AG10803 (cell line): ENCODE data around the gene VGLL4.

Source experiments
- DNase-seq: peaks from one replicate; pipeline ENCODE4 v3.0.0; 2010; ENCODE audit warnings: low read depth
- H3K4me3 ChIP-seq: 2 replicates; pipeline ENCODE4 v1.5.1; 2011; ENCODE audit warnings: mild to moderate bottlenecking, low read length, control low read depth
- TF ChIP-seq, protein P1 (sequence below): conservative IDR thresholded peaks from 2 replicates; pipeline ENCODE4 v1.5.1; 2011; ENCODE audit warnings: mild to moderate bottlenecking, low read length, control low read depth, inconsistent platforms

Gene VGLL4

DNA sequence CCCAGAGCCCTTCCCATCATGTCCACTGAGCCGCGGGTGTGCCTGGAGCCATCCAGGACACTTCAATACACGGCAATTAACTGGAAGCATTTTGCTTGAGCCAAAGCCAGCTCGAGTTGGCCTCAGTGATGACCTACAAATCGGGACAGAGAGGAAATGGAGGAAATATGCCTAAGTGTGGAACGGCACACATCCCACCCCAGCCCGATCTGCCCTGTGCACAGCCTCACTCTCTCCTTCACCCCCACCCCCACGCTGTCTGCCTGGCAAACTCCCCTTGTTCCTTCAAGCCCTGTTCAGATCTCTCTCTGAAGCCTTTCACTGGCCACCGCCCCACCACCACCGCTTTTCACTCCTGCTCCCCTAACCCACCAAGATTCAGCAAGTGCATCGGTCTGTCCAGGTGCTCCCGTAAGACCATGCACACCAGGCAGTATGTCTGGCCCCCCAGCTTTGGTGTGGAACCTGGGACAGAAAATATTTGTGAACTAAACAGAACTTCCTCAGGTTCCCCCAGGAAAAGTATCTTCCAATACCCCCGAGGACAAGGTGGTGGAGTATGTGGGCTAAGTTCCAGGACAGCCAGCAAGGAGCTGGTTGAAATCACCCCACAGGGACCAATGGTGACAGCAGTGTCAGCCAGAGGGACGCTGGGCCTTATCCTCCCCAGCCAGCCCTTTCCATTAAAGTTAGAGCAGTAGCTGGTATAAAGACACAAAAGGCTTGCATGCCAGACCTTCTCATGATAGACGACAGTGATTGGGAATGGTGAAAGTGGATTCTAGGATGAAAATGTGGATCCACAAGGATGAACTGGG, 83.7 kb downstream of the VGLL4 start:
- TF ChIP-seq, protein P1, sequence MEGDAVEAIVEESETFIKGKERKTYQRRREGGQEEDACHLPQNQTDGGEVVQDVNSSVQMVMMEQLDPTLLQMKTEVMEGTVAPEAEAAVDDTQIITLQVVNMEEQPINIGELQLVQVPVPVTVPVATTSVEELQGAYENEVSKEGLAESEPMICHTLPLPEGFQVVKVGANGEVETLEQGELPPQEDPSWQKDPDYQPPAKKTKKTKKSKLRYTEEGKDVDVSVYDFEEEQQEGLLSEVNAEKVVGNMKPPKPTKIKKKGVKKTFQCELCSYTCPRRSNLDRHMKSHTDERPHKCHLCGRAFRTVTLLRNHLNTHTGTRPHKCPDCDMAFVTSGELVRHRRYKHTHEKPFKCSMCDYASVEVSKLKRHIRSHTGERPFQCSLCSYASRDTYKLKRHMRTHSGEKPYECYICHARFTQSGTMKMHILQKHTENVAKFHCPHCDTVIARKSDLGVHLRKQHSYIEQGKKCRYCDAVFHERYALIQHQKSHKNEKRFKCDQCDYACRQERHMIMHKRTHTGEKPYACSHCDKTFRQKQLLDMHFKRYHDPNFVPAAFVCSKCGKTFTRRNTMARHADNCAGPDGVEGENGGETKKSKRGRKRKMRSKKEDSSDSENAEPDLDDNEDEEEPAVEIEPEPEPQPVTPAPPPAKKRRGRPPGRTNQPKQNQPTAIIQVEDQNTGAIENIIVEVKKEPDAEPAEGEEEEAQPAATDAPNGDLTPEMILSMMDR: no peak
- no peak for DNase-seq
- no peak overlapping the region for H3K4me3 ChIP-seq

DNA sequence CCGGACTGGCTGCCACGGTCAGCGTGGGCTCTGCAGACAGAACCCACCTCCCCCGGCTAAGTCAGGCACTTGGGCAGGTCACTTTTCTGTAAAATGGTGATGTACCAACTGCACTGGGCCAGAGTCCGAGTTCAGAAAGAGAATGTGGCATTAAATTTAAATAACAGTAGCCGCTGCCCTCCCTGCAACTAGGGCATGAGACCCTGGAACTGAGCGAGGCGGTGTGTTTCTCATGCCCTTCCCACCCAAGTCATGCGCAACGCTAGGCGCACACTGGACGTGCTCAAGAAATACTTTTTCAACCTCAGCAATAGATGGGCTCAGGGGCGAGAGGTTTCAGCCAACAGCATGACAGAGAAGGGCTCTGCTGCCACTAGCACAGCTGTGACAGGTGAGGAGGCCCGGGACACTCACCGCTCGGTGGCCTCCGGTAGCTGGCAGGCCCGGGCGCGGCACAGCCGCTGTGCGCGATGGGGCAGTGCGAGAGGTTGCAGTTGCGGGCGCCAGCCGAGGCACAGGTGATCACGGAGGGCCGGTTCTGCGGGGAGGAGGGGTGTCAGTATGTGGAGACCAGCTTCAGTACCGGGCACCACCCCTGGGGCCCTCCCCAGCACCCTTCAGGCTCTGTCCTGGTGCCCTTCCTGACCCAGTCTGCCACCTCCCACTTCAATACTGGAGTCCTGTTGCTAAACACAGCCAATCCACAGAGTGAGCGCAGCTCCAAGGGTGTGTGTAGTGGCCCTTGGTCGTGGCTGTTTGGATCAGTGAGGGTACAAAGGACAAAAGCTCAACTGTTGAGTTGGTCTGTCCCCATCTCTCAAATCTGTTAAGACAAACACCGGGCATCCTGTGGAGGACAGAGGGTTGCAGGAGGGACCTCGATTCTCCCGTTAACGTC, 84.5 kb downstream of the VGLL4 start:
- H3K4me3 ChIP-seq: no peak overlapping the region
- DNase-seq: no peak
- TF ChIP-seq, protein P1: no peak

DNA sequence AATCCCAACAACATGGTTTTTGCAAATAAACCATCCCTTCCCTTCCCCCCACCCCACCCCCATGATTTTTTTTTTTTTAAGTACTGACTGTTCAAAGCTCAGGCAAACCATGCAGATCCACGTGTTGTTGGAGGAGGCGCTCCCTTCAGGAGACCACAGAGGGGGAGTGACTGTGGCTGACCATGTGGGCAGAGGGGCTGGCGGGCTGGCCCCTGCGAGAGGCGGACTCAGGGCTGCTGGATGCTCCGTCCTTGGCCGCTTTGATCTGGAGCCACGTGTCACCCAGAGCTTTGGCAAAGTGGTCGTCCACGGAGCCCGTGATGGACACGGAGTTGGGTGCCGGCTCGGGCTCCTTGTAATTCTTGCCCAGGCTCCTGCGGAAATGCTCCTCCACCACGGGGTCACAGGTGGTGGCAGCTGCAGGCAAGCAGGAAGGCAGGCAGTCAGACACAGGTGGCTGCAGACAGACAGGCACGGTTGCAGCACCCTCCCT, 85.3 kb downstream of the VGLL4 start:
- TF ChIP-seq, protein P1: no peak
- no peak overlapping the region for H3K4me3 ChIP-seq
- no peak for DNase-seq

DNA sequence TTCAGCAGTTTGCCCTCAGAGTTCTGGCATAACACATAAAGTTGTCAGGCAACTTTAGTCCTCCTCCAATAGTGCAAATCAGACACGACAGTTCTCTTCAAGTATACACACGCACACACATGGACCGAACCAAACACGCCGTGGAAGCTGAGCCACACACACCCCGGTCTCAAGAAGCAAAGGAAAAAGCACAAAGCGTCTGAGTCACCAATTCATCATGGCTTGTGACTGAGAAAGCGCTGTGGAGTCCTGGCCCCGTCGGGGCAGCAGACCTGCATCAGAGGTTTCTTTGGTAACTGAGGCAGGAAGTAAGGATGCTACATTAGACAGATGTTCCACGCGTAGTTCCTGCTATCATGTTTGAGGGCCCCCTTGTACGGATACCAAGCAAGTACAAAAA, 85.7 kb downstream of the VGLL4 start:
- TF ChIP-seq, protein P1: 0 out of 2 replicates have a peak, but pooled peaks have one; percentile 6
- peak; percentile 82 for DNase-seq
- H3K4me3 ChIP-seq: no peak overlapping the region

DNA sequence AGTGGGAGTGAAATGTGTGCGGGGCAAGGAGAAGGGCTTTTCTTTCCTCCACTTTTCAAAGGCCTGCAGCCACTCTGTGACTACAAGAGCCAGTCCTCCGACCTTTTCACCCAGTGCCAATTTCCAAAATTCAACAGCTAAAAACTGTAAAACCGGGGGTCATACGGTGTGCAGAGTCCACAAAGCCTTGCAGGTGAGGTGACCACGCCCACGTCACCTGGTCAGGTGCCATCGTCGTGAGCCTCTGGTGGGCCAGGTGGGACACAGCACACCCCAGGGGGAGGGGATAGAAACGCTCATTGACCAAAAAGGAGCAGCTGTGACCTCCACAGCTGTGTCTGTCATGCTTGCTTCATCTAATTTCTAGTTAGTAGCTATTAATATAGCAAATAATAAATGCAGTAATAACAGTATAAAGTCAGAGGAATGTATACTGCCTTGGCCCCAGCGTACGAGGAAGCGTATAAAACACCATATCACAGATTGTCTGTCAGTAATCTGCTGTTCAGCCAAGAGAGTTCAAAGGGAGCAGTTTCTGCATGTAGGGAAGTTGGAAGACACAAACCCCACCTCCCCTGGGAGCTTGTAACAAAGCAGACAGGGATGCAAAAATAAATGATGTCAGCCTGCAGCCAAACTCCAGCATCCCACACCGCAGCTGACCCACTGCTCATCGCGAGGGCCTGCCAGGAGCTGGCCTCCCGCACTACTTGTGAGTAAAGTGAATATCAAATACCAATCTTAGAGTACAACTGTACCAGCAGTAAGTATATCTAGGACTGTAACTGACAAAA, 86.7 kb downstream of the VGLL4 start:
- TF ChIP-seq, protein P1: no peak
- DNase-seq: peak; percentile 83
- no peak overlapping the region for H3K4me3 ChIP-seq

DNA sequence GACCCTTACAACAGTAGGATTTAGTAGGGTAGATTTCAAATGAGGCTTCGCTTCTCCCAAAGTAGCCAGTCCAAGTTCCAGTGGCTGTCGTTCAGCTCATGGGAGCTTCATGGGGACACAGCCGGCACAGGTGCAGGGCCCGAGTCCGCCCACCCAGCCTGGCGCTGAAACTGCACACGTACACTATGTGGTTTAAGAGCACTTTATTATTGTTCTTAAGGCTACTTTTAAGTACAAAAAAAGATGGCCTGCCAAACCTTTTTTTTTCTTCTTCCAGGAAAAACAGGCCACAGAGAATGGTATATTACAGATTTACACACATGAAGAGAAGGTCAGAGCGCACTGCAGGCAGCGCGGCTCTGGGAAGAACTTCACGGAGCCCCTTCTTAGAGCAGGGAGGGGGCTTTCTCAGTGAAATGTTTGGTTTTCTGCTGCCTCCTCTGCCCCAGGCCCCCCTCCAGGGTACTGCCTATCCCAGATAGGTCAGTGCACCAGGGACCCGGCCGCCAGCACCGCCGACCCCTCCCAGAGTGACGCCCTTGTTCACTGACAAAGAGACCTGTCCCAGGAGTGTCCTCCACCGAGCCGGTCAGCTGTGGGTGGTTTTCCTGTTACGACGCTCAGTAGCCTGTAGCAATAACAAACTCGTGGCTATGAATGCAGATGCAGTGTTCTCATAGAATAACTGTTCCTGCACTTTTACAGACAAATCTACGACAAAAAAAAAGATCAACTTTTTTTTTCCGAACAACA, 87.7 kb downstream of the VGLL4 start:
- no peak overlapping the region for H3K4me3 ChIP-seq
- DNase-seq: no peak
- TF ChIP-seq, protein P1: no peak
